Endothelial cell of umbilical vein (primary cell): Measurements from ENCODE around the gene MTR. TPM values are rescaled to one million over a fixed set of nuclear protein-coding genes. Genes with fewer than 3 reads are reported as not detected.

ENCODE experiments used
- BruUV-seq: library from RNA; stranded (reverse); fragments of 400-500 nt; replicated peaks from 2 replicates; lab custom pipeline; 2021; lab: Mats Ljungman, UMichigan
- CTCF ChIA-PET: fragments of 300-600, 350-600 bp; sonication (Branson Sonifier 250); formaldehyde crosslinking; loops from one replicate; lab custom pipeline; 2021; ENCODE audit warnings: antibody characterized with exemption, inconsistent platforms; lab: Charles Lee
- POLR2A ChIA-PET: fragments of 300-600, 350-600 bp; sonication (Branson Sonifier 250); formaldehyde crosslinking; loops from one replicate; lab custom pipeline; 2021; ENCODE audit warnings: antibody characterized with exemption, inconsistent platforms; lab: Charles Lee
- DNase-seq: peaks from one replicate; pipeline ENCODE4 v3.0.0-alpha.2; 2011; ENCODE audit warnings: low read depth, low spot score
- FAIRE-seq: peaks from 2 replicates; lab custom pipeline; 2011; peaks lifted over from hg19 to GRCh38; lab: Jason Lieb, UNC
- H2AFZ ChIP-seq: 2 replicates; pipeline ENCODE4 v1.6.0; 2012; ENCODE audit warnings: low read depth, low read length, control low read depth, inconsistent platforms
- H3K27ac ChIP-seq: 2 replicates; pipeline ENCODE4 v1.5.1; 2011; ENCODE audit warnings: low read depth, mild to moderate bottlenecking, control low read depth, low read length, moderate library complexity; ENCODE audit not compliant: insufficient read depth
- H3K27me3 ChIP-seq, 2 experiments: 2 replicates each; pipeline versions ENCODE4 v1.6.0 to v1.6.1; 2011; ENCODE audit warnings: low read length in 2 of 2, mixed read lengths in 1 of 2; ENCODE audit not compliant: control insufficient read depth in 2 of 2, insufficient read depth in 2 of 2
- H3K36me3 ChIP-seq, 2 experiments: 2 replicates in 1 of 2; 3 replicates in 1 of 2; pipeline ENCODE4 v1.5.1; 2011; ENCODE audit warnings: low read length in 2 of 2, mild to moderate bottlenecking in 1 of 2, moderate library complexity in 1 of 2; ENCODE audit not compliant: control insufficient read depth in 2 of 2, insufficient read depth in 2 of 2; ENCODE audit errors: extremely low read depth in 1 of 2
- H3K4me1 ChIP-seq: 3 replicates; pipeline ENCODE4 v1.5.1; 2011; ENCODE audit warnings: mild to moderate bottlenecking, low read length; ENCODE audit not compliant: control insufficient read depth, insufficient read depth; ENCODE audit errors: extremely low read depth
- H3K4me2 ChIP-seq: 2 replicates; pipeline ENCODE4 v1.6.1; 2011; ENCODE audit warnings: low read length, control low read depth, mixed read lengths; ENCODE audit not compliant: insufficient read depth
- H3K4me3 ChIP-seq, 3 experiments: fragments of 200-600 bp in 1 of 3; sonication (generic), shearing (Covaris generic) in 1 of 3; replicated peaks in 1 of 3; 2 replicates each; pipeline ENCODE4 v1.5.1; 2011 to 2016; ENCODE audit warnings: control low read depth in 3 of 3, low read length in 3 of 3, mild to moderate bottlenecking in 2 of 3, inconsistent platforms in 1 of 3, low read depth in 1 of 3, moderate library complexity in 1 of 3; ENCODE audit not compliant: insufficient read depth in 1 of 3
- H3K79me2 ChIP-seq: 2 replicates; pipeline ENCODE4 v1.6.0; 2012; ENCODE audit warnings: low read length, inconsistent platforms; ENCODE audit not compliant: control insufficient read depth, insufficient read depth
- H3K9ac ChIP-seq: replicated peaks from 2 replicates; pipeline ENCODE3; 2011; ENCODE audit warnings: low read length, control low read depth; ENCODE audit not compliant: insufficient read depth; ENCODE audit errors: extremely low read depth
- H3K9me1 ChIP-seq: replicated peaks from 3 replicates; pipeline ENCODE4 v1.6.0; 2011; ENCODE audit warnings: mild to moderate bottlenecking, low read length; ENCODE audit not compliant: control insufficient read depth, insufficient read depth; ENCODE audit errors: extremely low read depth
- H3K9me3 ChIP-seq: replicated peaks from 2 replicates; pipeline ENCODE4 v1.5.1; 2012; ENCODE audit warnings: low read length, inconsistent platforms; ENCODE audit not compliant: control insufficient read depth, insufficient read depth
- H4K20me1 ChIP-seq: replicated peaks from 2 replicates; pipeline ENCODE3; 2011; ENCODE audit warnings: mild to moderate bottlenecking, low read length; ENCODE audit not compliant: control insufficient read depth, insufficient read depth; ENCODE audit errors: extremely low read depth
- CTCF ChIP-seq, 2 donors: IDR thresholded peaks; 1 replicate in 1 of 2; 2 replicates in 1 of 2; pipeline ENCODE4 v1.5.1; 2011; ENCODE audit warnings: low read length in 2 of 2, mild to moderate bottlenecking in 2 of 2, moderate library complexity in 2 of 2, control low read depth in 1 of 2, inconsistent platforms in 1 of 2, low read depth in 1 of 2; ENCODE audit not compliant: insufficient read depth in 1 of 2; ENCODE audit errors: extremely low read depth in 1 of 2
- EZH2 ChIP-seq: IDR thresholded peaks from 2 replicates; pipeline ENCODE4 v1.6.1; 2012; ENCODE audit warnings: borderline replicate concordance, low read depth, mild to moderate bottlenecking, moderate library complexity, low read length, inconsistent platforms; ENCODE audit not compliant: severe bottlenecking
- FOS ChIP-seq: IDR thresholded peaks from 2 replicates; pipeline ENCODE4 v1.6.1; 2011; ENCODE audit warnings: mild to moderate bottlenecking, low read length, moderate library complexity, borderline replicate concordance; ENCODE audit not compliant: insufficient read depth
- GATA2 ChIP-seq: IDR thresholded peaks from 2 replicates; pipeline ENCODE4 v1.7.0; 2011; ENCODE audit warnings: low read depth, mild to moderate bottlenecking, moderate library complexity, mixed read lengths, low read length; ENCODE audit not compliant: insufficient read length, insufficient read depth
- JUN ChIP-seq: IDR thresholded peaks from 2 replicates; pipeline ENCODE4 v1.6.1; 2011; ENCODE audit warnings: borderline replicate concordance, low read depth; ENCODE audit not compliant: insufficient read length, insufficient read depth
- MAX ChIP-seq: IDR thresholded peaks from 2 replicates; pipeline ENCODE4 v1.6.1; 2011; ENCODE audit not compliant: insufficient read depth, insufficient read length
- MYC ChIP-seq: IDR thresholded peaks from one replicate; pipeline ENCODE4 v1.6.1; 2011; ENCODE audit warnings: mild to moderate bottlenecking, low read depth, low read length
- POLR2A ChIP-seq: IDR thresholded peaks from 2 replicates; pipeline ENCODE4 v1.6.1; 2012; ENCODE audit warnings: low read depth, mild to moderate bottlenecking, control low read depth, low read length
- POLR2AphosphoS5 ChIP-seq: IDR thresholded peaks from 2 replicates; pipeline ENCODE4 v1.6.1; 2012; ENCODE audit warnings: low read depth, mild to moderate bottlenecking, control low read depth, low read length, moderate library complexity; ENCODE audit not compliant: insufficient read depth
- dilution Hi-C: fragments of 300-500 bp; cut with MboI; formaldehyde crosslinking; loops from one replicate; pipeline ENCODE4 v1.15.0; 2019; ENCODE audit warnings: low sequenced_read_pairs; ENCODE audit not compliant: extremely low pct_ligation_motif_present
- intact Hi-C: fragments of 100-400 bp; cut with micrococcal nuclease; formaldehyde crosslinking; loops from one replicate; pipeline ENCODE4 v1.10.0; 2022
- polyA plus RNA-seq, 4 experiments: library from polyadenylated mRNA; depleted of rRNA in 3 of 4; stranded (reverse) in 3 of 4; unstranded in 1 of 4; fragments of >200 nt; gene quantifications; 2 replicates each; pipeline versions ENCODE4 v1.2.1 to v1.2.3, GENCODE V29; 2011 to 2012; ENCODE audit warnings: missing spikeins in 1 of 4
- total RNA-seq: library from RNA; stranded (reverse); gene quantifications from 2 replicates; pipeline ENCODE4 v1.2.3, GENCODE V29; 2021

Gene MTR
- total and polyA plus RNA-seq, 2 donors (not counting 3 experiments of a cell fraction or from before 2014, with no cell fraction given), result 6.7 to 45.2 TPM

GRCh38 chr1:236753964-236754363 is 41.1 kb upstream of the MTR start:
- Histone ChIP-seq H3K27ac (no peak overlapping the region), H3K4me3 (no peak overlapping the region), H3K4me1 (no peaks in the 10 kb centered on the region), H3K4me2 (no peak overlapping the region), H3K9me3 (no peaks in the 10 kb centered on the region), H2AFZ (no peak overlapping the region), H3K27me3 (no peaks in the 10 kb centered on the region), H3K9ac (no peak overlapping the region), H3K36me3 (no peaks in the 10 kb centered on the region), H3K79me2 (no peaks in the 10 kb centered on the region), H4K20me1 (no peaks in the 10 kb centered on the region), H3K9me1 (no peaks in the 10 kb centered on the region)
- TF ChIP-seq FOS (no peak), GATA2 (no peak), POLR2A (no peak), EZH2 (no peak), MAX (no peak)
- CTCF ChIA-PET, result interaction anchor here (1.1 to 1.2 kb wide), 3 partner anchors 8 to 808 kb away, joined by 3 to 6 read pairs (median 6); no protein-coding TSS in a partner anchor
- intact Hi-C loops (no loop called here), dilution Hi-C loops (no loop called here)
- FAIRE-seq (no peak), DNase-seq (no peak)
- no TSS peak for BruUV-seq
- POLR2A ChIA-PET, result no interaction called here

GRCh38 chr1:236754525-236755210 is 40.4 kb upstream of the MTR start:
- H4K20me1 ChIP-seq, result no peaks in the 10 kb centered on the region
- CTCF ChIA-PET, result interaction anchor here (0.5 to 1.4 kb wide), 3 partner anchors 13 to 632 kb away, joined by 3 to 5 read pairs (median 3); no protein-coding TSS in a partner anchor
- intact Hi-C loops, result no loop called here
- BruUV-seq, result no TSS peak
- dilution Hi-C loops, result no loop called here
- H3K4me3 ChIP-seq, result no peak overlapping the region
- no peaks in the 10 kb centered on the region for H3K9me1 ChIP-seq
- H3K27ac ChIP-seq, result no peak overlapping the region
- H3K4me2 ChIP-seq, result no peak overlapping the region
- no peaks in the 10 kb centered on the region for H3K27me3 ChIP-seq
- H3K9ac ChIP-seq, result no peak overlapping the region
- H2AFZ ChIP-seq, result no peak overlapping the region
- no peaks in the 10 kb centered on the region for H3K9me3 ChIP-seq
- POLR2A ChIA-PET, result no interaction called here
- no peaks in the 10 kb centered on the region for H3K4me1 ChIP-seq
- no peak for FAIRE-seq
- TF ChIP-seq EZH2 (no peak), MAX (no peak), POLR2A (no peak), GATA2 (no peak), JUN (no peak), MYC (no peak), CTCF (IDR thresholded peaks at IDR 0.05; ENCODE audit: extremely low read depth in 1 of 2, insufficient read depth in 1 of 2, low read depth in 1 of 2, low read length in 2 of 2) (no peak), FOS (no peak), POLR2AphosphoS5 (no peak)
- DNase-seq, result no peak
- no peaks in the 10 kb centered on the region for H3K36me3 ChIP-seq
- H3K79me2 ChIP-seq, result no peaks in the 10 kb centered on the region
